Left lung (tissue), 14 donors: ENCODE data around the gene ZNF616. TPM values are rescaled to one million over a fixed set of nuclear protein-coding genes. Genes with fewer than 3 reads are reported as not detected.

Experiments
- ATAC-seq: fragments of 200-7000 bp; cut with Tn5 transposase; one replicate; pipeline ENCODE4 v1.9.1; 2020; ENCODE audit warnings: moderate library complexity
- DNase-seq, 4 donors: peaks; one replicate each; pipeline ENCODE4 v3.0.0-alpha.2; 2013 to 2020
- H3K27ac ChIP-seq, 2 donors: fragments of 200-600 bp; sonication (generic) in 1 of 2; one replicate each; pipeline versions ENCODE4 v1.5.0 to v1.8.0; 2020 to 2021
- H3K27me3 ChIP-seq, 2 donors: fragments of 200-600 bp; sonication (generic) in 1 of 2; one replicate each; pipeline versions ENCODE4 v1.5.0 to v1.8.0; 2020 to 2021
- H3K36me3 ChIP-seq, 2 donors: fragments of 200-600 bp; sonication (generic) in 1 of 2; one replicate each; pipeline versions ENCODE4 v1.5.0 to v1.8.0; 2020 to 2021
- H3K4me1 ChIP-seq, 2 donors: fragments of 200-600 bp; one replicate each; pipeline ENCODE4 v1.8.0; 2021
- H3K4me3 ChIP-seq, 2 donors: fragments of 200-600 bp; sonication (generic) in 1 of 2; one replicate each; pipeline versions ENCODE4 v1.5.0 to v1.8.0; 2020 to 2021; ENCODE audit warnings: mild to moderate bottlenecking in 1 of 2
- H3K9me3 ChIP-seq, 2 donors: fragments of 200-600 bp; sonication (generic) in 1 of 2; one replicate each; pipeline versions ENCODE4 v1.5.0 to v1.8.0; 2020 to 2021
- CTCF ChIP-seq, 2 donors: fragments of 200-600 bp; sonication (generic) in 1 of 2; IDR thresholded peaks; one replicate each; pipeline versions ENCODE4 v1.5.0 to v1.8.0; 2021; ENCODE audit warnings: antibody characterized with exemption in 2 of 2
- intact Hi-C, 2 donors: fragments of 100-400 bp; cut with DNase I; formaldehyde crosslinking; loops; one replicate each; pipeline versions ENCODE4 v1.11.2 to v1.14.2; 2022
- long read RNA-seq, 12 donors: library from polyadenylated mRNA in 2 of 12; unstranded in 2 of 12; transcript quantifications; one replicate each; pipeline ENCODE4 v2.0.0 and lab custom pipeline, GENCODE V29; 2019 to 2026
- polyA plus RNA-seq, 6 donors: library from polyadenylated mRNA; unstranded; fragments of 120-200 nt; gene quantifications; one replicate each; pipeline ENCODE4 v1.2.1, GENCODE V29; 2013; ENCODE audit not compliant: insufficient read length in 6 of 6
- total RNA-seq, 2 donors: library from RNA; stranded (reverse); fragmentation: NEBNext Ultra II Directional; extraction: Animal tissue kit (Norgen Biotek cat#: 25700); gene quantifications; one replicate each; pipeline ENCODE4 v1.2.1, GENCODE V29; 2021
- donor health status: DM: no; HTN: yes; CAD: no.
- donor health status: DM: no; HTN: no; CAD: no.

The ZNF616 gene
- total RNA-seq, result 10 to 100 TPM; 12.0 to 14.2 TPM
- polyA plus RNA-seq, result 10 to 100 TPM; 19.8 to 26.0 (median 23.7) TPM
- long read RNA-seq, donor 1, full-length matches to known transcripts, result 6 of 6 reads
- long read RNA-seq, donor 1, partial matches to known transcripts, result 0 of 6 reads
- long read RNA-seq, donor 1, other reads (novel, unspliced or antisense), result 0 of 6 reads
- long read RNA-seq, donor 2, full-length matches to known transcripts, result 3 of 3 reads
- long read RNA-seq, donor 2, partial matches to known transcripts, result 0 of 3 reads
- long read RNA-seq, donor 2, other reads (novel, unspliced or antisense), result 0 of 3 reads
- long read RNA-seq, donor 3, full-length matches to known transcripts, result 4 of 4 reads
- long read RNA-seq, donor 3, partial matches to known transcripts, result 0 of 4 reads
- long read RNA-seq, donor 3, other reads (novel, unspliced or antisense), result 0 of 4 reads
- long read RNA-seq, donor 4, full-length matches to known transcripts, result 1 of 1 reads
- long read RNA-seq, donor 4, partial matches to known transcripts, result 0 of 1 reads
- long read RNA-seq, donor 4, other reads (novel, unspliced or antisense), result 0 of 1 reads
- long read RNA-seq, donor 5, full-length matches to known transcripts, result 3 of 3 reads
- long read RNA-seq, donor 5, partial matches to known transcripts, result 0 of 3 reads
- long read RNA-seq, donor 5, other reads (novel, unspliced or antisense), result 0 of 3 reads
- long read RNA-seq, donor 6, full-length matches to known transcripts, result 2 of 2 reads
- long read RNA-seq, donor 6, partial matches to known transcripts, result 0 of 2 reads
- long read RNA-seq, donor 6, other reads (novel, unspliced or antisense), result 0 of 2 reads
- long read RNA-seq, donor 7, result 0 reads
- long read RNA-seq, donor 8, full-length matches to known transcripts, result 3 of 3 reads
- long read RNA-seq, donor 8, partial matches to known transcripts, result 0 of 3 reads
- long read RNA-seq, donor 8, other reads (novel, unspliced or antisense), result 0 of 3 reads
- long read RNA-seq, donor 9, result 0 reads
- long read RNA-seq, donor 10, result 0 reads
- long read RNA-seq, donor 11, result 0 reads
- long read RNA-seq, donor 12, full-length matches to known transcripts, result 2 of 2 reads
- long read RNA-seq, donor 12, partial matches to known transcripts, result 0 of 2 reads
- long read RNA-seq, donor 12, other reads (novel, unspliced or antisense), result 0 of 2 reads

- Histone ChIP-seq H3K4me3 (peak within 1 kb of the TSS; percentile 72 to 94), H3K9me3 (peaks cover 0 to 32% of the 10 kb centered on the region in 2 donors), H3K36me3 (no peaks in the 10 kb centered on the region), H3K4me1 (peaks cover 3 to 24% of the 10 kb centered on the region in 2 donors), H3K27ac (peak within 1 kb of the TSS; percentile 94 to 96), H3K27me3 (no peaks in the 10 kb centered on the region)
- DNase-seq (peak; percentile 91 to 98 (median 97)), ATAC-seq (peak; percentile 97)
- peak; percentile 58 to 80 for TF ChIP-seq CTCF (IDR thresholded peaks at IDR 0.05)
- intact Hi-C loops, result loop anchor here in 1 of 2 donors (5.0 kb wide), 1 partner anchor 98 kb away; no protein-coding TSS in a partner anchor
Observed at GRCh38 chr19:52139252-52140031, at the start of gene ZNF616. Gene ZNF616 (minus strand): TSS chr19:52139938. CDS start chr19:52130512, 9,426 bp downstream.

- no peak for TF ChIP-seq CTCF (IDR thresholded peaks at IDR 0.05)
- Histone ChIP-seq H3K36me3 (peaks cover 0 to 11% of the 10 kb centered on the region in 2 donors), H3K4me1 (peaks cover 11 to 34% of the 10 kb centered on the region in 2 donors), H3K27me3 (no peaks in the 10 kb centered on the region), H3K4me3 (peak overlapping the region; percentile 26 to 92), H3K9me3 (no peaks in the 10 kb centered on the region), H3K27ac (peak overlapping the region; percentile 92 to 99)
- peak in 1 of 4 donors; percentile 99 for DNase-seq
- intact Hi-C loops, result no loop called here
- peak; percentile 5 for ATAC-seq
Observed at GRCh38 chr19:52188822-52189734, 49.3 kb upstream of the ZNF616 start.

GRCh38 chr19:52187407-52187806 is 47.7 kb upstream of the ZNF616 start:
- Histone ChIP-seq H3K4me3 (no peak overlapping the region), H3K27ac (no peak overlapping the region), H3K36me3 (no peaks in the 10 kb centered on the region), H3K27me3 (no peaks in the 10 kb centered on the region), H3K4me1 (peaks cover 11 to 23% of the 10 kb centered on the region in 2 donors), H3K9me3 (no peaks in the 10 kb centered on the region)
- ATAC-seq (no peak), DNase-seq (no peak)
- intact Hi-C loops, result no loop called here
- TF ChIP-seq CTCF (IDR thresholded peaks at IDR 0.05), result no peak

- no peak for ATAC-seq
- intact Hi-C loops, result no loop called here
Observed at GRCh38 chr19:52176574-52176973, 36.8 kb upstream of the ZNF616 start.

More at GRCh38 chr19:52176574-52176973, 36.8 kb upstream of the ZNF616 start:
- H3K4me1 ChIP-seq, result peaks cover 7 to 8% of the 10 kb centered on the region in 2 donors
- H3K4me3 ChIP-seq, result no peak overlapping the region
- no peak for TF ChIP-seq CTCF (IDR thresholded peaks at IDR 0.05)
- H3K27me3 ChIP-seq, result no peaks in the 10 kb centered on the region
- H3K36me3 ChIP-seq, result no peaks in the 10 kb centered on the region
- no peak overlapping the region for H3K27ac ChIP-seq
- no peaks in the 10 kb centered on the region for H3K9me3 ChIP-seq
- no peak for DNase-seq
